SIG-M5 treated with dmso at 0.1 percent for 504 hours (cell line): ENCODE data around the gene FGF14.

ENCODE experiments used
- DNase-seq: peaks from one replicate; lab custom pipeline; 2025; ENCODE audit not compliant: unreplicated experiment; lab: John Stamatoyannopoulos, UW

The FGF14 gene

GRCh38 chr13:102198418-102199311, 203.2 kb downstream of the FGF14 start:
- no peak for DNase-seq

- no peak for DNase-seq
Observed at GRCh38 chr13:102197193-102197592, 204.7 kb downstream of the FGF14 start.

GRCh38 chr13:102195566-102196462, 206.0 kb downstream of the FGF14 start:
- no peak for DNase-seq

- DNase-seq: no peak
Observed at GRCh38 chr13:102192858-102193257, 209.0 kb downstream of the FGF14 start.

- no peak for DNase-seq
Observed at GRCh38 chr13:102191951-102192502, 209.8 kb downstream of the FGF14 start.

GRCh38 chr13:102190930-102191329, 210.9 kb downstream of the FGF14 start:
- no peak for DNase-seq

- no peak for DNase-seq
Observed at GRCh38 chr13:102187313-102187712, 214.5 kb downstream of the FGF14 start.

GRCh38 chr13:102185375-102185984, 216.4 kb downstream of the FGF14 start:
- DNase-seq: no peak

GRCh38 chr13:102183509-102184182, 218.2 kb downstream of the FGF14 start:
- no peak for DNase-seq

- DNase-seq: no peak
Observed at GRCh38 chr13:102182170-102182569, 219.7 kb downstream of the FGF14 start.

GRCh38 chr13:102177431-102177830, 224.4 kb downstream of the FGF14 start:
- DNase-seq: no peak

- DNase-seq: no peak
Observed at GRCh38 chr13:102176846-102177245, 225.0 kb downstream of the FGF14 start.

GRCh38 chr13:102172406-102172805, 229.4 kb downstream of the FGF14 start:
- DNase-seq: no peak

GRCh38 chr13:102170305-102170704, 231.5 kb downstream of the FGF14 start:
- no peak for DNase-seq

- no peak for DNase-seq
Observed at GRCh38 chr13:102169471-102170015, 232.3 kb downstream of the FGF14 start.

- DNase-seq: no peak
Observed at GRCh38 chr13:102152790-102153189, 249.1 kb downstream of the FGF14 start.

- DNase-seq: no peak
Observed at GRCh38 chr13:102147353-102147752, 254.5 kb downstream of the FGF14 start.

- DNase-seq: no peak
Observed at GRCh38 chr13:102145750-102146149, 256.1 kb downstream of the FGF14 start.

- no peak for DNase-seq
Observed at GRCh38 chr13:102142473-102142826, 259.4 kb downstream of the FGF14 start.
